HepG2 (cell line): Measurements from ENCODE around the gene GRIN2C.

Source experiments
- DPF2 ChIP-seq: sonication (generic); formaldehyde crosslinking; IDR thresholded peaks from 2 replicates; pipeline ENCODE4 v1.4.0; 2020; ENCODE audit warnings: mild to moderate bottlenecking, low read depth, missing genetic modification reagents, borderline replicate concordance
- ISX ChIP-seq: sonication (generic); formaldehyde crosslinking; conservative IDR thresholded peaks from 2 replicates; pipeline ENCODE4 v1.5.0; 2020; ENCODE audit warnings: missing genetic modification reagents
- POLR2AphosphoS5 ChIP-seq: IDR thresholded peaks from 2 replicates; pipeline ENCODE4 v1.6.1; 2012; ENCODE audit warnings: low read depth, low read length
- RXRA ChIP-seq: sonication (generic); formaldehyde crosslinking; IDR thresholded peaks from 2 replicates; pipeline ENCODE4 v1.5.1; 2020; ENCODE audit warnings: missing genetic modification reagents
- SMAD1 ChIP-seq: sonication (generic); formaldehyde crosslinking; IDR thresholded peaks from 2 replicates; pipeline ENCODE4 v1.4.0; 2020; ENCODE audit warnings: missing genetic modification reagents, low read depth, mild to moderate bottlenecking, borderline replicate concordance
- ZEB1 ChIP-seq: IDR thresholded peaks from 2 replicates; pipeline ENCODE4 v1.6.1; 2012; ENCODE audit warnings: mild to moderate bottlenecking, low read depth, inconsistent platforms; ENCODE audit not compliant: insufficient replicate concordance
- ZNF3 ChIP-seq: IDR thresholded peaks from 2 replicates; pipeline ENCODE4 v1.7.0; 2017; ENCODE audit warnings: inconsistent platforms
- TF ChIP-seq, protein P1 (sequence below): sonication (generic); formaldehyde crosslinking; IDR thresholded peaks from 2 replicates; pipeline ENCODE4 v1.5.0; 2020; ENCODE audit warnings: mild to moderate bottlenecking, missing genetic modification reagents, moderate library complexity
- TF ChIP-seq, protein P2 (sequence below): IDR thresholded peaks from 2 replicates; pipeline ENCODE4 v1.6.1; 2016; ENCODE audit warnings: missing compliant biosample characterization, missing genetic modification reagents, borderline replicate concordance
- TF ChIP-seq, protein P3 (sequence below): sonication (generic); formaldehyde crosslinking; IDR thresholded peaks from 2 replicates; pipeline ENCODE4 v1.8.1; 2022; ENCODE audit warnings: low read depth, mild to moderate bottlenecking, missing genetic modification reagents
- TF ChIP-seq, protein P4 (sequence below), 2 experiments: sonication (generic) in 1 of 2; formaldehyde crosslinking in 1 of 2; IDR thresholded peaks; 2 replicates each; pipeline versions ENCODE4 v1.4.0 to v1.6.1; 2018 to 2020; ENCODE audit warnings: missing genetic modification reagents in 2 of 2, borderline replicate concordance in 1 of 2, low read depth in 1 of 2, mild to moderate bottlenecking in 1 of 2, missing biosample characterization in 1 of 2

DNA sequence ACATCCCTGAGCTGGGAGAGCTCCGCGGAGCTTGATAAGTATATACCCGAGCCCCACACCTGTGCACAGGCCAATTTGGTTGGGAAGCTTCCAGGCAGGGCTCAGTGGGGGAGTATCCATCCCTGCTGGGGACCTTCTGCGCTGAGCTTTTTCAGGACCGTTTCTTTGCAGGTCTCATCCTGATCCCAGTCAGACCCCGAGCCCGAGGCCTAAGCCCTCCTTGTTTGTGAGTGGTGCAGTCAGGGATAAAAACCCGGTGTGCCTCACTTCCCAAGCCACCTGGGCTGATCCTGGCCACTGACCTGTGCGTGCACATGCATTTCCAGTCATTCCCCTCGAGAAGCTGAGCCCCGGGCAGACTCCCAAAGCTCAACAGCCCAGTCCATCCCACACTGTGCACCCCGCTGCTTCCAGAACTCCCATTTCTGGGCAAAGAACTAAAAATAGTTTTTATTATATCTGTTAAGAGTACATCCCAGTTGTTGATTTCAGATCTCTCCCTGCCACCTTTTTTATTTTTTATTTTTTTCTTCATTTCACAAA, 56.2 kb downstream of the GRIN2C start:
- TF ChIP-seq SMAD1 (CRISPR knock-in tag): no peak
- TF ChIP-seq DPF2 (CRISPR knock-in tag): no peak
- TF ChIP-seq, protein P1, sequence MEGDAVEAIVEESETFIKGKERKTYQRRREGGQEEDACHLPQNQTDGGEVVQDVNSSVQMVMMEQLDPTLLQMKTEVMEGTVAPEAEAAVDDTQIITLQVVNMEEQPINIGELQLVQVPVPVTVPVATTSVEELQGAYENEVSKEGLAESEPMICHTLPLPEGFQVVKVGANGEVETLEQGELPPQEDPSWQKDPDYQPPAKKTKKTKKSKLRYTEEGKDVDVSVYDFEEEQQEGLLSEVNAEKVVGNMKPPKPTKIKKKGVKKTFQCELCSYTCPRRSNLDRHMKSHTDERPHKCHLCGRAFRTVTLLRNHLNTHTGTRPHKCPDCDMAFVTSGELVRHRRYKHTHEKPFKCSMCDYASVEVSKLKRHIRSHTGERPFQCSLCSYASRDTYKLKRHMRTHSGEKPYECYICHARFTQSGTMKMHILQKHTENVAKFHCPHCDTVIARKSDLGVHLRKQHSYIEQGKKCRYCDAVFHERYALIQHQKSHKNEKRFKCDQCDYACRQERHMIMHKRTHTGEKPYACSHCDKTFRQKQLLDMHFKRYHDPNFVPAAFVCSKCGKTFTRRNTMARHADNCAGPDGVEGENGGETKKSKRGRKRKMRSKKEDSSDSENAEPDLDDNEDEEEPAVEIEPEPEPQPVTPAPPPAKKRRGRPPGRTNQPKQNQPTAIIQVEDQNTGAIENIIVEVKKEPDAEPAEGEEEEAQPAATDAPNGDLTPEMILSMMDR: no peak
- TF ChIP-seq, protein P2, sequence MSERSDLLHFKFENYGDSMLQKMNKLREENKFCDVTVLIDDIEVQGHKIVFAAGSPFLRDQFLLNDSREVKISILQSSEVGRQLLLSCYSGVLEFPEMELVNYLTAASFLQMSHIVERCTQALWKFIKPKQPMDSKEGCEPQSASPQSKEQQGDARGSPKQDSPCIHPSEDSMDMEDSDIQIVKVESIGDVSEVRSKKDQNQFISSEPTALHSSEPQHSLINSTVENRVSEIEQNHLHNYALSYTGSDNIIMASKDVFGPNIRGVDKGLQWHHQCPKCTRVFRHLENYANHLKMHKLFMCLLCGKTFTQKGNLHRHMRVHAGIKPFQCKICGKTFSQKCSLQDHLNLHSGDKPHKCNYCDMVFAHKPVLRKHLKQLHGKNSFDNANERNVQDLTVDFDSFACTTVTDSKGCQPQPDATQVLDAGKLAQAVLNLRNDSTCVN (CRISPR knock-in tag): no peak
- TF ChIP-seq RXRA (CRISPR knock-in tag): no peak
- TF ChIP-seq POLR2AphosphoS5: no peak
- no peak for TF ChIP-seq ZEB1
- TF ChIP-seq, protein P3, sequence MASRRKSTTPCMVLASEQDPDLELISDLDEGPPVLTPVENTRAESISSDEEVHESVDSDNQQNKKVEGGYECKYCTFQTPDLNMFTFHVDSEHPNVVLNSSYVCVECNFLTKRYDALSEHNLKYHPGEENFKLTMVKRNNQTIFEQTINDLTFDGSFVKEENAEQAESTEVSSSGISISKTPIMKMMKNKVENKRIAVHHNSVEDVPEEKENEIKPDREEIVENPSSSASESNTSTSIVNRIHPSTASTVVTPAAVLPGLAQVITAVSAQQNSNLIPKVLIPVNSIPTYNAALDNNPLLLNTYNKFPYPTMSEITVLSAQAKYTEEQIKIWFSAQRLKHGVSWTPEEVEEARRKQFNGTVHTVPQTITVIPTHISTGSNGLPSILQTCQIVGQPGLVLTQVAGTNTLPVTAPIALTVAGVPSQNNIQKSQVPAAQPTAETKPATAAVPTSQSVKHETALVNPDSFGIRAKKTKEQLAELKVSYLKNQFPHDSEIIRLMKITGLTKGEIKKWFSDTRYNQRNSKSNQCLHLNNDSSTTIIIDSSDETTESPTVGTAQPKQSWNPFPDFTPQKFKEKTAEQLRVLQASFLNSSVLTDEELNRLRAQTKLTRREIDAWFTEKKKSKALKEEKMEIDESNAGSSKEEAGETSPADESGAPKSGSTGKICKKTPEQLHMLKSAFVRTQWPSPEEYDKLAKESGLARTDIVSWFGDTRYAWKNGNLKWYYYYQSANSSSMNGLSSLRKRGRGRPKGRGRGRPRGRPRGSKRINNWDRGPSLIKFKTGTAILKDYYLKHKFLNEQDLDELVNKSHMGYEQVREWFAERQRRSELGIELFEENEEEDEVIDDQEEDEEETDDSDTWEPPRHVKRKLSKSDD (CRISPR knock-in tag): no peak
- no peak for TF ChIP-seq ISX
- TF ChIP-seq ZNF3 (CRISPR knock-in tag): no peak
- TF ChIP-seq, protein P4, sequence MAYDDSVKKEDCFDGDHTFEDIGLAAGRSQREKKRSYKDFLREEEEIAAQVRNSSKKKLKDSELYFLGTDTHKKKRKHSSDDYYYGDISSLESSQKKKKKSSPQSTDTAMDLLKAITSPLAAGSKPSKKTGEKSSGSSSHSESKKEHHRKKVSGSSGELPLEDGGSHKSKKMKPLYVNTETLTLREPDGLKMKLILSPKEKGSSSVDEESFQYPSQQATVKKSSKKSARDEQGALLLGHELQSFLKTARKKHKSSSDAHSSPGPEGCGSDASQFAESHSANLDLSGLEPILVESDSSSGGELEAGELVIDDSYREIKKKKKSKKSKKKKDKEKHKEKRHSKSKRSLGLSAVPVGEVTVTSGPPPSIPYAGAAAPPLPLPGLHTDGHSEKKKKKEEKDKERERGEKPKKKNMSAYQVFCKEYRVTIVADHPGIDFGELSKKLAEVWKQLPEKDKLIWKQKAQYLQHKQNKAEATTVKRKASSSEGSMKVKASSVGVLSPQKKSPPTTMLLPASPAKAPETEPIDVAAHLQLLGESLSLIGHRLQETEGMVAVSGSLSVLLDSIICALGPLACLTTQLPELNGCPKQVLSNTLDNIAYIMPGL (CRISPR knock-in tag; IDR thresholded peaks at IDR 0.05; ENCODE audit: borderline replicate concordance in 1 of 2, low read depth in 1 of 2): no peak
